Loucy (cell line): ENCODE results near the gene PDE8B.

ENCODE experiments used
- H2AFZ ChIP-seq: fragments of 200-600 bp; sonication (generic); 2 replicates; pipeline ENCODE4 v1.6.0; 2016; ENCODE audit warnings: antibody characterized with exemption, mild to moderate bottlenecking, low read length, moderate library complexity
- H3F3A ChIP-seq: fragments of 200-600 bp; 2 replicates; pipeline ENCODE4 v1.6.0; 2016; ENCODE audit warnings: antibody characterized with exemption, low read depth, mild to moderate bottlenecking
- H3K27me3 ChIP-seq: fragments of 200-600 bp; sonication (generic); 2 replicates; pipeline ENCODE4 v1.6.1; 2014; ENCODE audit warnings: low read length, mild to moderate bottlenecking; ENCODE audit not compliant: insufficient read depth, poor library complexity, severe bottlenecking
- H3K36me3 ChIP-seq: fragments of 200-600 bp; sonication (generic); 2 replicates; pipeline ENCODE4 v1.6.1; 2016; ENCODE audit warnings: low read length; ENCODE audit not compliant: insufficient read depth
- H3K4me1 ChIP-seq: fragments of 200-600 bp; sonication (generic); 2 replicates; pipeline ENCODE4 v1.5.1; 2014; ENCODE audit warnings: low read length, mild to moderate bottlenecking; ENCODE audit not compliant: insufficient read depth, poor library complexity, severe bottlenecking
- H3K4me2 ChIP-seq: fragments of 200-600 bp; sonication (generic); 2 replicates; pipeline ENCODE4 v1.6.0; 2014; ENCODE audit warnings: antibody characterized with exemption, low read length, low read depth, mild to moderate bottlenecking; ENCODE audit not compliant: poor library complexity, severe bottlenecking
- H3K4me3 ChIP-seq: fragments of 200-600 bp; sonication (generic); 2 replicates; pipeline ENCODE4 v1.5.1; 2014; ENCODE audit warnings: low read length, mild to moderate bottlenecking, mixed read lengths; ENCODE audit not compliant: poor library complexity, severe bottlenecking
- H3K79me2 ChIP-seq: fragments of 200-600 bp; sonication (generic); 2 replicates; pipeline ENCODE4 v1.6.1; 2014; ENCODE audit warnings: low read length; ENCODE audit not compliant: insufficient read depth
- H3K9ac ChIP-seq: fragments of 200-600 bp; sonication (generic); 2 replicates; pipeline ENCODE4 v1.6.0; 2014; ENCODE audit warnings: mild to moderate bottlenecking, low read depth, low read length, moderate library complexity; ENCODE audit not compliant: poor library complexity, severe bottlenecking
- H3K9me2 ChIP-seq: fragments of 200-600 bp; sonication (generic); replicated peaks from 2 replicates; pipeline ENCODE4 v1.6.1; 2016; ENCODE audit warnings: low read depth, low read length, mixed read lengths
- H3K9me3 ChIP-seq: fragments of 200-600 bp; sonication (generic); 2 replicates; pipeline ENCODE4 v1.6.1; 2014; ENCODE audit warnings: mild to moderate bottlenecking, antibody characterized with exemption, low read length, low read depth; ENCODE audit not compliant: insufficient read depth
- H4K20me1 ChIP-seq: fragments of 200-600 bp; sonication (generic); 2 replicates; pipeline ENCODE4 v1.6.0; 2014; ENCODE audit warnings: antibody characterized with exemption, low read length, mild to moderate bottlenecking; ENCODE audit not compliant: insufficient read depth, poor library complexity, severe bottlenecking
- EZH2phosphoT487 ChIP-seq: fragments of 200-600 bp; IDR thresholded peaks from 2 replicates; pipeline ENCODE4 v1.6.1; 2018; ENCODE audit warnings: antibody characterized with exemption, mild to moderate bottlenecking, moderate library complexity, borderline replicate concordance
- TF ChIP-seq, protein P1 (sequence below): fragments of 200-600 bp; sonication (generic); conservative IDR thresholded peaks from 2 replicates; pipeline ENCODE4 v1.5.1; 2014; ENCODE audit warnings: mild to moderate bottlenecking, antibody characterized with exemption, low read length

The PDE8B gene

DNA sequence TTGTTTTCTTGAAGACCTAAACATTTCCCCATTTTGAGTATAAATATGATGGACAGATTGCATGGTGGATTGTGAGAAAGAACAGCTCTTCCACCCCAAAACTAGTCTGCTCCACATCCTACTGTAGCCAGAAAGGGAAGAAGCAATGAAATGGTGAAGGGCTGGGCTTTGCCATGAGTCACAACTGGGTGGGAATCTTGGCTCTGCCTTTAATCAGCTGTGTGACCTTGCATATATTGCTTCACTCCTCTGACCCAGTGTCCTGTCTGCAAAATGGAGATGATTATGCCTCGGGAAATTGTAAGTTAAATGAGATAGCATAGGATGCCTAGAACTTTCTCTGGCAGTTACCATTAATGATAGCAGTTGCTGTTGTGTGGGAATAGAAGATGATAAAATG is 101.9 kb downstream of the PDE8B start:
- Histone ChIP-seq H3K9me2 (no peaks in the 10 kb centered on the region), H3K9ac (no peak overlapping the region), H3K4me2 (no peak overlapping the region), H3K4me3 (no peak overlapping the region), H3K36me3 (no peaks in the 10 kb centered on the region), H3K27me3 (no peaks in the 10 kb centered on the region), H3K79me2 (no peaks in the 10 kb centered on the region), H3K9me3 (no peaks in the 10 kb centered on the region), H3F3A (no peaks in the 10 kb centered on the region), H3K4me1 (no peaks in the 10 kb centered on the region), H2AFZ (no peak overlapping the region), H4K20me1 (no peaks in the 10 kb centered on the region)
- no peak for TF ChIP-seq EZH2phosphoT487
- TF ChIP-seq, protein P1, sequence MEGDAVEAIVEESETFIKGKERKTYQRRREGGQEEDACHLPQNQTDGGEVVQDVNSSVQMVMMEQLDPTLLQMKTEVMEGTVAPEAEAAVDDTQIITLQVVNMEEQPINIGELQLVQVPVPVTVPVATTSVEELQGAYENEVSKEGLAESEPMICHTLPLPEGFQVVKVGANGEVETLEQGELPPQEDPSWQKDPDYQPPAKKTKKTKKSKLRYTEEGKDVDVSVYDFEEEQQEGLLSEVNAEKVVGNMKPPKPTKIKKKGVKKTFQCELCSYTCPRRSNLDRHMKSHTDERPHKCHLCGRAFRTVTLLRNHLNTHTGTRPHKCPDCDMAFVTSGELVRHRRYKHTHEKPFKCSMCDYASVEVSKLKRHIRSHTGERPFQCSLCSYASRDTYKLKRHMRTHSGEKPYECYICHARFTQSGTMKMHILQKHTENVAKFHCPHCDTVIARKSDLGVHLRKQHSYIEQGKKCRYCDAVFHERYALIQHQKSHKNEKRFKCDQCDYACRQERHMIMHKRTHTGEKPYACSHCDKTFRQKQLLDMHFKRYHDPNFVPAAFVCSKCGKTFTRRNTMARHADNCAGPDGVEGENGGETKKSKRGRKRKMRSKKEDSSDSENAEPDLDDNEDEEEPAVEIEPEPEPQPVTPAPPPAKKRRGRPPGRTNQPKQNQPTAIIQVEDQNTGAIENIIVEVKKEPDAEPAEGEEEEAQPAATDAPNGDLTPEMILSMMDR: no peak

DNA sequence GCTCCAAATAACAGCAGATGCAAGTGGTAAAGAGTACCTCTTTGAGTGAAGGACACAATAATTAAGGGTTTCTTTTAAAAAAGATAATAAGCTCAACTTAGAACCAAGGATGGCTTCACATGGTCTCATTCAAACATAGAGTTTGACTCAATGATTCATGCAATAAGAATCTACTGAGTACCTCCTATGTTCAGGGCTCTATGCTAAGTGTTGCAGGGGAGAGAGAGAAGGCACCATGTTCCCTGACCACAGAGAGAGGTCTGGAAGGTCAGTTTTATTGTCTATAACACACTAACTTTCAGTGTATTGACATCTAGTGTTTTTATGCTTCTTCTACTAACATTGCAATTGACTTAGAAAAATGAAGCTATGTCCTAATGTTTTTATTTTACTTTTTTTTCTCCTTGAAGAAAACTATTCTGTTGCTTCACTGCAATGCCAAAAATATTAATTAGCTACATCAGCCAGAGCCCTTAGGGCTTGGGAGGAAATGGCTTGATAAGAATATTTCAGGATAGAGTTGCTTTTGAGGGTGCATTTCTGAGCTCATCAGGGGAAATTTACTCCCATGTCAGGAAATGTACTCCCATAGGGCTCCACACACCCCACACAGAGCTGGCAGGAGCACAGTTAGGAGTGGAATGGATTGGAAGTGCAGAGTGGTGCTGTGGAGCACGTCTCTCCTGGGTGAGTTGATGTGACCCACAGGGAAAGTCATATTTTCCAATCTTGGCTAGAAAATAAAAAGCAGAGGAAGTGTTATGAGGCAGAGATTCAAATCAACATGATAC is 106.6 kb downstream of the PDE8B start:
- Histone ChIP-seq H3K9me2 (no peaks in the 10 kb centered on the region), H3K4me1 (no peaks in the 10 kb centered on the region), H3K4me2 (no peak overlapping the region), H3K79me2 (no peaks in the 10 kb centered on the region), H3F3A (no peaks in the 10 kb centered on the region), H4K20me1 (no peaks in the 10 kb centered on the region), H3K36me3 (no peaks in the 10 kb centered on the region), H2AFZ (no peak overlapping the region), H3K4me3 (no peak overlapping the region), H3K27me3 (no peaks in the 10 kb centered on the region), H3K9me3 (no peaks in the 10 kb centered on the region), H3K9ac (no peak overlapping the region)
- TF ChIP-seq EZH2phosphoT487: no peak
- TF ChIP-seq, protein P1: no peak

DNA sequence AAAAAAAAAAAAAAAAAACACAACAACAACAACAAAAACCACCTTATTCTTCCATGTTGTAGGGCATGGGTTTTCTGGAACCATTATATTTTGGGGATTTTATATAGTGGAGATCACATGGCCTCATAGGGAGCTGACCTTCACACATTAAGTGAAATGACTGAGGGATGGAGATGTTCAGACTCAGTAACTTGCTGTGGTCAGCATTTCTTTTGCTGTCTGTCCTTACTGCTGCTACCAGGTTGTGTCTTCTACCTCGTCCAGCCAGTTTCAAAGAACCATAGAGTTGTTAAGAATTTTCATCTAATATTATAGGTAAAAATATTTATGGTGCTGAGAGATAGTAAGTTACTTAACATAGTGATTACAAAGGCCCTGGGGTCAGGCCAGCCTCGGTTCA is 107.6 kb downstream of the PDE8B start:
- Histone ChIP-seq H3K9ac (no peak overlapping the region), H3K9me2 (no peaks in the 10 kb centered on the region), H3K79me2 (no peaks in the 10 kb centered on the region)

More for the DNA sequence above, 107.6 kb downstream of the PDE8B start:
- Histone ChIP-seq H3K9me3 (no peaks in the 10 kb centered on the region), H3K4me3 (no peak overlapping the region), H2AFZ (no peak overlapping the region), H3K27me3 (no peaks in the 10 kb centered on the region), H3K4me2 (no peak overlapping the region), H3K4me1 (no peaks in the 10 kb centered on the region), H3F3A (no peaks in the 10 kb centered on the region), H4K20me1 (no peaks in the 10 kb centered on the region), H3K36me3 (no peaks in the 10 kb centered on the region)
- TF ChIP-seq, protein P1: no peak
- TF ChIP-seq EZH2phosphoT487: no peak
